Measurements from ENCODE around the gene MMD.
"Not testable (repeated sequence)": the region's sequence is repeated elsewhere in the genome, so short reads cannot be mapped to it uniquely, and the experiment has no call there.

Gene MMD

GRCh38 chr17:55391244-55391757 lies 30.3 kb downstream of the MMD start:
- DNase-seq, result no peak

GRCh38 chr17:55390364-55390977 lies 31.2 kb downstream of the MMD start:
- no peak for DNase-seq

GRCh38 chr17:55389715-55390114 lies 31.9 kb downstream of the MMD start:
- DNase-seq, result not testable (repeated sequence)

GRCh38 chr17:55388842-55389241 lies 32.8 kb downstream of the MMD start:
- no peak for DNase-seq

- DNase-seq, result no peak
Observed at GRCh38 chr17:55386796-55387332, 34.8 kb downstream of the MMD start.

- no peak for DNase-seq
Observed at GRCh38 chr17:55384643-55385232, 36.9 kb downstream of the MMD start.

GRCh38 chr17:55383771-55384642 lies 37.6 kb downstream of the MMD start:
- DNase-seq, result no peak

GRCh38 chr17:55381017-55381770 lies 40.4 kb downstream of the MMD start:
- no peak for DNase-seq

GRCh38 chr17:55377671-55378275 lies 43.9 kb downstream of the MMD start:
- DNase-seq, result no peak

- no peak for DNase-seq
Observed at GRCh38 chr17:55368706-55369105, 52.9 kb downstream of the MMD start.

GRCh38 chr17:55366020-55366481 lies 55.6 kb downstream of the MMD start:
- no peak for DNase-seq

- no peak for DNase-seq
Observed at GRCh38 chr17:55363033-55363432, 58.6 kb downstream of the MMD start.

- no peak for DNase-seq
Observed at GRCh38 chr17:55360971-55361370, 60.7 kb downstream of the MMD start.

- peak; percentile 63 to 73 for DNase-seq
Observed at GRCh38 chr17:55356434-55357328, 65.0 kb downstream of the MMD start.

GRCh38 chr17:55354941-55355340 lies 66.7 kb downstream of the MMD start:
- no peak for DNase-seq

GRCh38 chr17:55354010-55354409 lies 67.6 kb downstream of the MMD start:
- no peak for DNase-seq

- DNase-seq, result peak in 1 of 2 experiments; percentile 4
Observed at GRCh38 chr17:55351226-55351625, 70.4 kb downstream of the MMD start.

GRCh38 chr17:55350825-55351205 lies 70.8 kb downstream of the MMD start:
- DNase-seq, result no peak

GRCh38 chr17:55348749-55349354 lies 72.8 kb downstream of the MMD start:
- peak; percentile 25 to 54 for DNase-seq

GRCh38 chr17:55347341-55347740 lies 74.3 kb downstream of the MMD start:
- DNase-seq, result no peak

GRCh38 chr17:55346658-55347057 lies 75.0 kb downstream of the MMD start:
- DNase-seq, result no peak
